ENCODE data around the gene PDE1A.

Gene PDE1A

DNA sequence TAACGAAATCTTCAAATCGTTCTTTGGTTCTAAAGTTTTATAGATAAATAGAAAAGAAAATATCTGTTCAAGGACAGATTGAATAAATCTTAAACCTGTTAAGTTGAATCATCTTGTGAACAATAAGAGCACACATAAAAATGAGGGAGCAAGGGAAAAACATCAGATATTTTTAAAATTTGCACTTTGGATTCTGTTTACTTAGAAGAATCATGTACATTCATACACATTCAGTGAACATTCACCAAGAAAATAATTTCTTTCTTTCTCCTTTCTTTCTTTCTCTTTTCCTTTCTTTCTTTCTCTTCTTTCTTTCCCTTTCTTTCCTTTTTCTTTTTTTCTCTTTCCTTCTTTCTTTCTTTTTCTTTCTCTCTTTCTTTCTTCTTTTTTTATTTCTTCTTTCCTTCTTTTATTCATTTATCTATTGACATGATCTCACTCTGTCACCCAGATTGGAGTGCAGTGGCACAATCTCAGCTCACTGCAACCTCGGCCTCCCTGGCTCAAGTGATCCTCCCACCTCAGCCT, 164.9 kb downstream of the PDE1A start:
- no peak overlapping the region for H3K4me2 ChIP-seq (ENCODE audit: low read length)
- H3K27ac ChIP-seq (ENCODE audit: low read depth, low read length) = no peak overlapping the region
- no peaks in the 10 kb centered on the region for H3K36me3 ChIP-seq (ENCODE audit: control insufficient read depth, low read length)
- H3K9me3 ChIP-seq (ENCODE audit: control insufficient read depth, insufficient read depth, low read length) = no peaks in the 10 kb centered on the region
- no peak overlapping the region for H3K4me3 ChIP-seq (ENCODE audit: low read length)
- no peaks in the 10 kb centered on the region for H3K79me2 ChIP-seq (ENCODE audit: control insufficient read depth, low read length)
- no peaks in the 10 kb centered on the region for H3K9me2 ChIP-seq (replicated peaks; ENCODE audit: control insufficient read depth, low read length)
- no peaks in the 10 kb centered on the region for H4K20me1 ChIP-seq (ENCODE audit: control insufficient read depth, insufficient read depth, low read depth, low read length)
- H3K4me1 ChIP-seq (ENCODE audit: control insufficient read depth, low read length) = no peaks in the 10 kb centered on the region
- TF ChIP-seq EZH2phosphoT487 (IDR thresholded peaks at IDR 0.05; ENCODE audit: borderline replicate concordance, low read length) = no peak
- TF ChIP-seq, protein P1, sequence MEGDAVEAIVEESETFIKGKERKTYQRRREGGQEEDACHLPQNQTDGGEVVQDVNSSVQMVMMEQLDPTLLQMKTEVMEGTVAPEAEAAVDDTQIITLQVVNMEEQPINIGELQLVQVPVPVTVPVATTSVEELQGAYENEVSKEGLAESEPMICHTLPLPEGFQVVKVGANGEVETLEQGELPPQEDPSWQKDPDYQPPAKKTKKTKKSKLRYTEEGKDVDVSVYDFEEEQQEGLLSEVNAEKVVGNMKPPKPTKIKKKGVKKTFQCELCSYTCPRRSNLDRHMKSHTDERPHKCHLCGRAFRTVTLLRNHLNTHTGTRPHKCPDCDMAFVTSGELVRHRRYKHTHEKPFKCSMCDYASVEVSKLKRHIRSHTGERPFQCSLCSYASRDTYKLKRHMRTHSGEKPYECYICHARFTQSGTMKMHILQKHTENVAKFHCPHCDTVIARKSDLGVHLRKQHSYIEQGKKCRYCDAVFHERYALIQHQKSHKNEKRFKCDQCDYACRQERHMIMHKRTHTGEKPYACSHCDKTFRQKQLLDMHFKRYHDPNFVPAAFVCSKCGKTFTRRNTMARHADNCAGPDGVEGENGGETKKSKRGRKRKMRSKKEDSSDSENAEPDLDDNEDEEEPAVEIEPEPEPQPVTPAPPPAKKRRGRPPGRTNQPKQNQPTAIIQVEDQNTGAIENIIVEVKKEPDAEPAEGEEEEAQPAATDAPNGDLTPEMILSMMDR (IDR thresholded peaks at IDR 0.05; ENCODE audit: low read depth, low read length, poor library complexity, severe bottlenecking) = no peak
- H3F3A ChIP-seq (ENCODE audit: control insufficient read depth, insufficient read depth) = no peaks in the 10 kb centered on the region
- H3K27me3 ChIP-seq (ENCODE audit: control insufficient read depth, low read length) = no peaks in the 10 kb centered on the region

DNA sequence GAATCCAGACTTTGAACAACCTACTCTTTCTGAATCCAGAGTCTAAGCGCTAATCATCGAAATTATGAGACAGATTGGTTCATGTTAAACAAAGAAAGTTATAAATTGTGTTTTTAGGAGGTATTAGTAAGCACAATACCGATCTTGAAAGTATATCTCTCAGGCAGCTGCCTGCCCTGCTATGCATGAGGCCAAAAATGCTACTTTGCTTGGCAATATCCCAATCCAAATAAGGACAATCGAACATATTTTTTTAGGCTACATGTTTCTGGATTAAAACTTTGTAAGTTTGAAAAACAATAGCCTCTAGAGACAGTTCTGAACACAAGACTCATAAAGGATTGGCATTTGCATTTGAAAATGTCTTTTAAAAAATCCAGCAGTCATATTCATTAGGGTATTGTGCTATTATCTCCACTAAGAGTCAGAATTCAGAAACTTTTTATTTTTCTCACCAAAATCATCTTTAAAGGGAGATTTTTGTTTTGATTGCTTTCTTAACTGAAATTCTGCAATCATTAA, 167.1 kb downstream of the PDE1A start:
- TF ChIP-seq EZH2phosphoT487 (IDR thresholded peaks at IDR 0.05; ENCODE audit: borderline replicate concordance, low read length) = no peak
- TF ChIP-seq, protein P1 (IDR thresholded peaks at IDR 0.05; ENCODE audit: low read depth, low read length, poor library complexity, severe bottlenecking) = no peak
- Histone ChIP-seq H4K20me1 (ENCODE audit: control insufficient read depth, insufficient read depth, low read depth, low read length) (no peaks in the 10 kb centered on the region), H3K9me2 (replicated peaks; ENCODE audit: control insufficient read depth, low read length) (no peaks in the 10 kb centered on the region), H3K4me2 (ENCODE audit: low read length) (no peak overlapping the region), H3K4me3 (ENCODE audit: low read length) (no peak overlapping the region), H3K79me2 (ENCODE audit: control insufficient read depth, low read length) (no peaks in the 10 kb centered on the region), H3K9me3 (ENCODE audit: control insufficient read depth, insufficient read depth, low read length) (no peaks in the 10 kb centered on the region), H3K27ac (ENCODE audit: low read depth, low read length) (no peak overlapping the region), H3K36me3 (ENCODE audit: control insufficient read depth, low read length) (no peaks in the 10 kb centered on the region), H3K27me3 (ENCODE audit: control insufficient read depth, low read length) (no peaks in the 10 kb centered on the region), H3K4me1 (ENCODE audit: control insufficient read depth, low read length) (no peaks in the 10 kb centered on the region), H3F3A (ENCODE audit: control insufficient read depth, insufficient read depth) (no peaks in the 10 kb centered on the region)

DNA sequence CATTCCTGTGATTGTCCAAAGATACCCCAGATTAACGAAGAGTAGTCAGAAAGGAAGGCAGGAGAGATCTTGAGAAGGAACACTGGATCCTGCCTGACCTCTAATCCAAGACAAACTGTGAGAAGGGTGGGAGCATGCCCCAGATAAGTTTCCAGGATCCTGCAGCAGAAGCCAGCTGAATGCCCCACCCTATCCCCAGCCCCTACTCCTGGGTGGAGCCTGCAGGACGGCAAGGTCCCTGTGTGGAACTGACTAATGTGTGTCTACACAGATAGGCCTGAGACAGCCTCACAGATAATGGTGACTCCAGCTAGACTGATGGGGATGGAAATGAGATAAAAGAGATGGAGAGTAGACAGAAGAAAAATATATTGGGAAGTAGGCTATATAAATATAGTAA, 174.3 kb downstream of the PDE1A start:
- Histone ChIP-seq H4K20me1 (ENCODE audit: control insufficient read depth, insufficient read depth, low read depth, low read length) (no peaks in the 10 kb centered on the region), H3F3A (ENCODE audit: control insufficient read depth, insufficient read depth) (no peaks in the 10 kb centered on the region), H3K4me3 (ENCODE audit: low read length) (no peak overlapping the region), H3K4me1 (ENCODE audit: control insufficient read depth, low read length) (peaks cover 14% of the 10 kb centered on the region), H3K27ac (ENCODE audit: low read depth, low read length) (no peak overlapping the region), H3K79me2 (ENCODE audit: control insufficient read depth, low read length) (no peaks in the 10 kb centered on the region), H3K4me2 (ENCODE audit: low read length) (no peak overlapping the region), H3K9me2 (replicated peaks; ENCODE audit: control insufficient read depth, low read length) (no peaks in the 10 kb centered on the region), H3K27me3 (ENCODE audit: control insufficient read depth, low read length) (no peaks in the 10 kb centered on the region), H3K36me3 (ENCODE audit: control insufficient read depth, low read length) (no peaks in the 10 kb centered on the region), H3K9me3 (ENCODE audit: control insufficient read depth, insufficient read depth, low read length) (no peaks in the 10 kb centered on the region)
- no peak for TF ChIP-seq EZH2phosphoT487 (IDR thresholded peaks at IDR 0.05; ENCODE audit: borderline replicate concordance, low read length)
- TF ChIP-seq, protein P1 (IDR thresholded peaks at IDR 0.05; ENCODE audit: low read depth, low read length, poor library complexity, severe bottlenecking) = no peak

All from DOHH2 (cell line).